Neural cell (in vitro differentiated cells): ENCODE results near the gene MAP2K7. TPM values are rescaled to one million over a fixed set of nuclear protein-coding genes. Genes with fewer than 3 reads are reported as not detected.

ENCODE experiments used
- H2AFZ ChIP-seq: fragments of 200-600, 300-800 bp; sonication (generic), shearing (Covaris generic); 2 replicates; pipeline ENCODE4 v1.6.0; 2014; ENCODE audit warnings: low read depth, mild to moderate bottlenecking, antibody characterized with exemption, low read length, moderate library complexity
- H3F3A ChIP-seq: fragments of 200-600 bp; shearing (Covaris generic); 2 replicates; pipeline ENCODE4 v1.6.1; 2016; ENCODE audit warnings: mild to moderate bottlenecking, moderate library complexity, mixed read lengths, antibody characterized with exemption, low read length; ENCODE audit not compliant: insufficient read depth, poor library complexity, severe bottlenecking
- H3K27ac ChIP-seq: fragments of 200-600, 300-800 bp; sonication (generic), shearing (Covaris generic); 2 replicates; pipeline ENCODE4 v1.5.1; 2014; ENCODE audit warnings: mild to moderate bottlenecking, low read length, moderate library complexity
- H3K27me3 ChIP-seq: fragments of 300-800, 200-600 bp; sonication (generic), shearing (Covaris generic); 2 replicates; pipeline ENCODE4 v1.6.0; 2014; ENCODE audit warnings: mild to moderate bottlenecking, low read depth, low read length, moderate library complexity; ENCODE audit not compliant: insufficient read depth
- H3K36me3 ChIP-seq: fragments of 300-800, 200-600 bp; sonication (generic), shearing (Covaris generic); 2 replicates; pipeline ENCODE4 v1.5.1; 2014; ENCODE audit warnings: mild to moderate bottlenecking, antibody characterized with exemption, low read length, moderate library complexity; ENCODE audit not compliant: insufficient read depth
- H3K4me2 ChIP-seq: fragments of 300-800, 200-600 bp; sonication (generic), shearing (Covaris generic); 2 replicates; pipeline ENCODE4 v1.6.0; 2014; ENCODE audit warnings: mild to moderate bottlenecking, low read length
- H3K4me3 ChIP-seq: fragments of 300-800, 200-600 bp; sonication (generic), shearing (Covaris generic); 2 replicates; pipeline ENCODE4 v1.5.1; 2014; ENCODE audit warnings: mild to moderate bottlenecking, low read length, moderate library complexity
- H3K79me2 ChIP-seq: fragments of 200-600 bp; shearing (Covaris generic); replicated peaks from 2 replicates; pipeline ENCODE4 v1.6.0; 2014; ENCODE audit warnings: mild to moderate bottlenecking, low read length, moderate library complexity; ENCODE audit not compliant: insufficient read depth
- H3K9ac ChIP-seq: fragments of 300-800, 200-600 bp; sonication (generic), shearing (Covaris generic); 2 replicates; pipeline ENCODE4 v1.6.1; 2016; ENCODE audit warnings: mild to moderate bottlenecking, low read length, mixed read lengths
- H3K9me2 ChIP-seq: fragments of 200-600 bp; shearing (Covaris generic); 2 replicates; pipeline ENCODE4 v1.6.1; 2016; ENCODE audit warnings: mild to moderate bottlenecking, low read length, mixed read lengths; ENCODE audit not compliant: insufficient read depth
- H3K9me3 ChIP-seq: fragments of 200-600, 300-800 bp; sonication (generic), shearing (Covaris generic); 2 replicates; pipeline ENCODE4 v1.6.1; 2016; ENCODE audit warnings: mild to moderate bottlenecking, mixed run types, low read length, moderate library complexity, mixed read lengths
- H4K20me1 ChIP-seq: fragments of 200-600 bp; shearing (Covaris generic); 2 replicates; pipeline ENCODE4 v1.6.1; 2016; ENCODE audit warnings: mild to moderate bottlenecking, mixed run types; ENCODE audit not compliant: insufficient read depth
- CTCF ChIP-seq: fragments of 450-650 bp; IDR thresholded peaks from 2 replicates; pipeline ENCODE4 v1.5.1; 2014; ENCODE audit warnings: antibody characterized with exemption, mild to moderate bottlenecking, moderate library complexity; ENCODE audit not compliant: poor library complexity, severe bottlenecking
- EP300 ChIP-seq: fragments of 450-650 bp; conservative IDR thresholded peaks from 2 replicates; pipeline ENCODE4 v1.6.1; 2014; ENCODE audit warnings: antibody characterized with exemption, mild to moderate bottlenecking, moderate library complexity; ENCODE audit not compliant: poor library complexity, severe bottlenecking
- EZH2 ChIP-seq: fragments of 200-600, 300-800 bp; shearing (Covaris generic), sonication (generic); IDR thresholded peaks from 2 replicates; pipeline ENCODE4 v1.6.1; 2014; ENCODE audit warnings: antibody characterized with exemption, low read length, borderline replicate concordance, mild to moderate bottlenecking; ENCODE audit not compliant: insufficient read depth, poor library complexity, severe bottlenecking
- MXI1 ChIP-seq: fragments of 450-650 bp; conservative IDR thresholded peaks from 2 replicates; pipeline ENCODE4 v1.6.1; 2014; ENCODE audit warnings: antibody characterized with exemption, mild to moderate bottlenecking; ENCODE audit not compliant: poor library complexity, severe bottlenecking
- POLR2AphosphoS5 ChIP-seq: IDR thresholded peaks from 2 replicates; pipeline ENCODE4 v1.6.1; 2012
- RAD21 ChIP-seq: fragments of 450-650 bp; conservative IDR thresholded peaks from 2 replicates; pipeline ENCODE4 v1.6.1; 2014; ENCODE audit warnings: antibody characterized with exemption, mild to moderate bottlenecking, moderate library complexity
- REST ChIP-seq: IDR thresholded peaks from 2 replicates; pipeline ENCODE4 v1.6.1; 2012; ENCODE audit warnings: borderline replicate concordance
- SMC3 ChIP-seq: fragments of 450-650 bp; conservative IDR thresholded peaks from 2 replicates; pipeline ENCODE4 v1.6.1; 2014; ENCODE audit warnings: antibody characterized with exemption, mild to moderate bottlenecking, moderate library complexity; ENCODE audit not compliant: poor library complexity
- TAF1 ChIP-seq: IDR thresholded peaks from 2 replicates; pipeline ENCODE4 v1.6.1; 2012; ENCODE audit warnings: low read depth
- polyA plus RNA-seq: library from polyadenylated mRNA; depleted of rRNA; stranded (reverse); fragments of >200 nt; gene quantifications from 2 replicates; pipeline ENCODE4 v1.2.3, GENCODE V29; 2014

MAP2K7 gene
- polyA plus RNA-seq, 1 donor from 2014 or later = 9.2 TPM

- no peaks in the 10 kb centered on the region for H3K9me3 ChIP-seq
- no peaks in the 10 kb centered on the region for H3K79me2 ChIP-seq
- no peaks in the 10 kb centered on the region for H3K27me3 ChIP-seq
- H3K4me2 ChIP-seq = no peak overlapping the region
- no peak overlapping the region for H3K27ac ChIP-seq
- no peaks in the 10 kb centered on the region for H3K9me2 ChIP-seq
- H3F3A ChIP-seq = no peaks in the 10 kb centered on the region
- H2AFZ ChIP-seq = no peak overlapping the region
- no peak overlapping the region for H3K9ac ChIP-seq
- no peak for TF ChIP-seq MXI1
- TF ChIP-seq EZH2 = no peak
- no peak for TF ChIP-seq EP300
- TF ChIP-seq TAF1 = no peak
- no peak for TF ChIP-seq CTCF
- no peak for TF ChIP-seq RAD21
- no peak overlapping the region for H3K4me3 ChIP-seq
- no peaks in the 10 kb centered on the region for H3K36me3 ChIP-seq
- no peaks in the 10 kb centered on the region for H4K20me1 ChIP-seq
These were observed 43.6 kb upstream of the MAP2K7 start for GRCh38 chr19:7859831-7860713.

- Histone ChIP-seq H3K9ac (peak overlapping the region; percentile 39), H3K9me2 (no peaks in the 10 kb centered on the region), H3K4me2 (no peak overlapping the region), H3K27me3 (no peaks in the 10 kb centered on the region), H3K27ac (no peak overlapping the region), H3K79me2 (no peaks in the 10 kb centered on the region), H2AFZ (no peak overlapping the region), H3K4me3 (no peak overlapping the region), H4K20me1 (no peaks in the 10 kb centered on the region), H3K36me3 (no peaks in the 10 kb centered on the region), H3F3A (no peaks in the 10 kb centered on the region), H3K9me3 (no peaks in the 10 kb centered on the region)
- no peak for TF ChIP-seq EP300
- no peak for TF ChIP-seq TAF1
- no peak for TF ChIP-seq REST
- no peak for TF ChIP-seq RAD21
- no peak for TF ChIP-seq MXI1
- no peak for TF ChIP-seq CTCF
- TF ChIP-seq SMC3 = no peak
- no peak for TF ChIP-seq EZH2
- TF ChIP-seq POLR2AphosphoS5 = no peak
These were observed 42.7 kb upstream of the MAP2K7 start for GRCh38 chr19:7860714-7861618.
